ENCODE results near the gene IQSEC3. TPM values are rescaled to one million over a fixed set of nuclear protein-coding genes. Genes with fewer than 3 reads are reported as not detected.

Gene IQSEC3
- total RNA-seq, 2 experiments from 2014 or later = 2.0 to 2.2 TPM

DNA sequence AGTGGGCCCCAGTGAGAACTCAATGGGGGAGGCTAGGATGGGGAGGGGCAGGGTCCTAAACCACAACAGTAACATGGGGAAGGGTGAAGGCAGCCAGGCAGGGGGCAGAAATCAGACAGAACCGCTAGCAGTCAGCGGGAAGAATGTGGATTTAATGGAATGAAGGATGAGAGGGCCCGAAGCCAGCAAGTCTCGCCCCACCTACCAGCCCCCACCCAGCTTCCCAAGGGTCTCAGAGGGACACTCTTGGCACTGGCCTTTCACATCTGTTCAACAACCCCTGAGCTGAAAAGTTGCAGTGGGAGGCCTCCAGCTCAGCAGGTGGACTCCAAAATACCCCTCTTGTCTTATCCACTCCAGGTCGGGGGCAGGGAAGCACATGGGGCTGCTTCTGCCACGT is 153.9 kb downstream of the IQSEC3 start:
- H3K27ac Mint-ChIP-seq = no peak overlapping the region
- ATAC-seq (no peak), DNase-seq (no peak)
- H3K36me3 Mint-ChIP-seq = no peaks in the 10 kb centered on the region
- no peak overlapping the region for H3K4me3 Mint-ChIP-seq
- H3K9me3 Mint-ChIP-seq (ENCODE audit: low read depth) = no peaks in the 10 kb centered on the region
- H3K4me1 Mint-ChIP-seq = no peaks in the 10 kb centered on the region
- H3K27me3 Mint-ChIP-seq = peaks cover 4% of the 10 kb centered on the region
- CTCF ChIA-PET = interaction anchor here (0.9 to 1.7 kb wide), 6 partner anchors 8 to 96 kb away, joined by 3 to 5 read pairs (median 4); no protein-coding TSS in a partner anchor

DNA sequence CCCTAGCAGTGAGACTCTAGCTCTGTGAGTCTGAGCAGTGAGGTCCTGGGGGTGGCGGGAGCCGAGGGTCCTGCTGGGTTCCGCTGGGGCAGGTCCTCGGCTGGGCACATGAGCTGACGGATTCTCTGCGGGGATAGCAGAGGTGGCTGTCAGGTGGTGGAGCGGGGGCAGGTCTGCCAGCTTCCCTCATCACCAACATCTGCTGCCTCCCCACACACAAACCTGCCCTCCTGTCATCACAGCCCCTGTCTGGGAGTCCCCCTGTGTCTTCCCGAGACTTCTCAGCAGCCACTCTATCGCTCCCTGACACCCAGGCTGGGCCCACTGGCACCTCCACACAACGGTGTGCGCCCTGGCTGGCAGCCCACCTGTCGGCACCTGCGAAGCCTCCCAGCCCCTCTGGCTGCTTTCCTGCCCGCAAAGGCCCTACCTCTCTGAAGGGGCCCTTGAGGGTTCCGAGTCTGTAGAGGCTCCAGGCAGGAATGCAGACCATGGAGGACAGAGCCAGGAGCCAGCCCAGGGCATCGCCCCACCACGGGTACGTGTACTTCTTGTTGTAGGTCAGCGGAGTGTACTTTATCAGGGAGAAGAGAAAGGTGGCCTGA is 154.5 kb downstream of the IQSEC3 start:
- H3K27ac Mint-ChIP-seq = no peak overlapping the region
- no peak for DNase-seq
- no peaks in the 10 kb centered on the region for H3K9me3 Mint-ChIP-seq (ENCODE audit: low read depth)
- no peaks in the 10 kb centered on the region for H3K4me1 Mint-ChIP-seq
- CTCF ChIA-PET = interaction anchor here (1.5 kb wide), 1 partner anchor 70 kb away, joined by 3 read pairs; no protein-coding TSS in a partner anchor
- H3K27me3 Mint-ChIP-seq = peaks cover 4% of the 10 kb centered on the region
- no peak for ATAC-seq
- no peak overlapping the region for H3K4me3 Mint-ChIP-seq
- no peaks in the 10 kb centered on the region for H3K36me3 Mint-ChIP-seq

DNA sequence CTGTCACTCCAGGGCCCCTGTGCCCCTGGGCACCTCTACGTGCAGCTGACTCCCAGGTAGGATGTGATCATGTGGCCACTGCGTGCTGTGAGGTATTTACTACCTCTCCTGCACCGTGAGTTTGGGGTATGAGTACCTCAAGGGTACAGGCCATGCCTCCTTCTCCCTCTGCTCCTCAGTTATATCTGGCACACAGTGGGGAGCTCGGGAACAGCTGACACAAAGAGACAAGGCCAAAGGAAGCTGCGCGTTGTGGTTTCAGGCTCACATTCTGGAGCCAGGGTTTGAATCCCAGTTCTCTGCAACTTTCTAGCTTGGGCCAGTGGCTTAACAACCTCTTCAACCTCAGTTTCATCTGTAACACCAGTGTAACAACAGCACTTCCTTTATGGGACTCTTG is 155.2 kb downstream of the IQSEC3 start:
- Mint-ChIP-seq H3K27ac (no peak overlapping the region), H3K4me3 (no peak overlapping the region), H3K9me3 (ENCODE audit: low read depth) (no peaks in the 10 kb centered on the region), H3K27me3 (peaks cover 4% of the 10 kb centered on the region), H3K4me1 (no peaks in the 10 kb centered on the region), H3K36me3 (no peaks in the 10 kb centered on the region)
- DNase-seq (no peak), ATAC-seq (no peak)
- CTCF ChIA-PET = no interaction called here

DNA sequence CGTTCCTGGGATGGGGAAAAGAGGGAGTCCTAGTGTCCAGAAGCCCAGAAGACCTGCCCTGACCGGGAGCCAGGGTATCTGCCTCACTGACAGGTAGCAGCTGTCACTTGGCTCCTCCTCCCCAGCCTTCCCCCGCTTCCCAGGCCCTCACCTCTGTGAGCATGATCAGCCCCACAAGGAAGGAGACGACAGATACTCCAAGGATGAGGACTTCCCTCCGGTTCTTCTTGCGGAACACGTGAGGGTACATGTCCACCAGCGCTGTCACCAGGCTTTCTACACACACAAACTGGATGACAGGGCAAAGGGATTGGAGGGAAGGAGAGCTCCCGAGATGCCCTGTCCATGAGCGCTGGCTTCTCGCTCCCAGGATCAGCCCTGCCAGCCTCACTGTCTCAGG is 157.3 kb downstream of the IQSEC3 start:
- DNase-seq (no peak), ATAC-seq (no peak)
- Mint-ChIP-seq H3K4me1 (no peaks in the 10 kb centered on the region), H3K9me3 (ENCODE audit: low read depth) (no peaks in the 10 kb centered on the region), H3K36me3 (no peaks in the 10 kb centered on the region), H3K4me3 (no peak overlapping the region), H3K27ac (no peak overlapping the region), H3K27me3 (peaks cover 2% of the 10 kb centered on the region)
- CTCF ChIA-PET = no interaction called here

DNA sequence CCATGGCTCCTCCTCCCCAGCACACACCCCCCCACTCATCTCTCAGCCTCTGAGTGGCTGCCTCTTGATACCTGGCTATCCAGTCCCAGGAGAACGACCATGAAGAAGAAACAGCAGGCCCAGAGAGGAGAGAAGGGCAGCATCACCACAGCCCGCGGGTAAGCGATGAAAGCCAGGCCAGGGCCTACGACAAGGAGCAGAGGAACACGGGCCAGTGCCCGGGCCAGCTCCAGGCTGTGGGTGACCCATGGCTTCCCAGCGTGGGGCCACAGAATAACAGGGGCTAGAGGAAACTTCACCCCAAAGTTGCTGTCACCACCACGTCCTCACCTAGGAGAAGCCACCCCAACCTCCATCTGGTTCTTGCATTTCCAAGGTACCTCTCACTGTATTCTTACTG is 157.8 kb downstream of the IQSEC3 start:
- Mint-ChIP-seq H3K4me1 (no peaks in the 10 kb centered on the region), H3K36me3 (no peaks in the 10 kb centered on the region), H3K27me3 (peaks cover 2% of the 10 kb centered on the region), H3K9me3 (ENCODE audit: low read depth) (no peaks in the 10 kb centered on the region), H3K27ac (no peak overlapping the region), H3K4me3 (no peak overlapping the region)
- ATAC-seq (no peak), DNase-seq (no peak)
- CTCF ChIA-PET = no interaction called here

DNA sequence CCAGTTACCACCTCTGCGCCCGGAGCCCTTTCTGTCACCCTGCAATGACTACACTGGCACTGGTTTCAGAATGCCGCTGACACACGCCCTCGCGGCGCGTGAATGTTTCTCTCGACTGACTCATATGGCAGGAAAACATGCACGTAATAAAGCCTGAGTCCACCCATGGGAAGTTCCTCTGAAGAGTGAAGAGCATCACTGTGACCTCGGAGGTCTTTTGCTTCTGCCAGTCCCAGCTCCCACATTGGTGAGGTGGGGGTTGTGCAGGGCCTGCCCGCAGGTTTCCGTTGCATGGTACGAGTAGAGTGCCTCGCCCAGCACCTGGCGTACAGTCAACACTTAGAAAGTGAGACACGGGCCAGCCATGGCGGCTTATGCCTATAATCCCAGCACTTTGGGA is 158.4 kb downstream of the IQSEC3 start:
- ATAC-seq (no peak), DNase-seq (no peak)
- Mint-ChIP-seq H3K27ac (no peak overlapping the region), H3K9me3 (ENCODE audit: low read depth) (no peaks in the 10 kb centered on the region), H3K36me3 (no peaks in the 10 kb centered on the region), H3K27me3 (peaks cover 4% of the 10 kb centered on the region), H3K4me1 (no peaks in the 10 kb centered on the region), H3K4me3 (no peak overlapping the region)
- CTCF ChIA-PET = no interaction called here

DNA sequence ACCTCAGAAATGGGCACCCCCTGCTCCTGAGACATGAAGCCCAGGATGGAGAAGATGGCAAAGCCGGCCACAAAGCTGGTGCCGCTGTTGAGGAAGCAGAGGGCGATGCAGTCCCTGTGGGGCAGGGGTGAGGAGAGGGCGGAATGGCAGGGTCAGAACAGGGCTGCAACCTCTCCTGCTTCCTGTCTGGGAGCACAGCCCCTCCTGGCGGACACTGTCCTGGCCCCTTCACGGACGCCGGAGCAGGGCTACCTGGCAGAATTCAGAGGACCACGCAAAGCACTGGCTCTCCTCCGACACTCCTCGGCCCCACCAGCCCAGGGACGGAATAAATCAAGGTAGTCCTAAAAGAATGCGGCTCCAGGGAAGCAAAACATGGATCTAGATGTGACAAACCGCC is 159.8 kb downstream of the IQSEC3 start:
- peaks cover 9% of the 10 kb centered on the region for H3K27me3 Mint-ChIP-seq
- H3K4me3 Mint-ChIP-seq = no peak overlapping the region
- no peaks in the 10 kb centered on the region for H3K4me1 Mint-ChIP-seq
- CTCF ChIA-PET = no interaction called here
- no peaks in the 10 kb centered on the region for H3K36me3 Mint-ChIP-seq
- H3K9me3 Mint-ChIP-seq (ENCODE audit: low read depth) = no peaks in the 10 kb centered on the region
- no peak overlapping the region for H3K27ac Mint-ChIP-seq
- DNase-seq (no peak), ATAC-seq (no peak)

DNA sequence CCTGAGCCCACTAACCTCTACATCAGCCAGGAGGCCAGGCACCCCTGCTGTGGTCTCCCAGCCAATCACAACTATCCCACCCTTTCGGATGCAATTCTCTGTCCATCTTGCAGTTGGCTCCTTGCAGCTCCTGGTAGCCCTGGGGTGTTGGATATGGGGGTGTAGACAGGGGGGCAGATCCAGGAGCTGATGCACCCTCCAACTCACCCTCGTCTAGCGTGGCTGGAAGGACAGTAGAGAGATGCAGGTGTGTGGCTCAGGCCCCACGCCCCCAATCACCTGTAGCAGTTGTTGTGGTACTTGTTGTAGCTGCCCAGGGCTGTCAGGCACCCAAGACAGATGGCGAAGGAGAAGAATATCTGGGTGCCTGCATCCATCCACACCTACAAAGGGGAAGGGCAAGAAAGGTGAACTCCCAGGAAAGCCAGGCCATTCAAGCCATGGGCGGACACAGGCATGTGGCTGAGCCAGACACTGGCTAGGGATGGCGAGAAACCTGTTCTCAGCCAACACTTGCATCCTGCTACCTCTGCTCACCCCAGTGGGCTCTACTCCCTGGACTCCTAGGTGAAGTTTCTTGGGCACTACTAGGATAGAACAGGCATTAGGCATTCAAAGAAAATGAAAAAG is 160.8 kb downstream of the IQSEC3 start:
- ATAC-seq (no peak), DNase-seq (no peak)
- CTCF ChIA-PET = interaction anchor here (1.6 kb wide), 1 partner anchor 8 kb away, joined by 5 read pairs; no protein-coding TSS in a partner anchor
- Mint-ChIP-seq H3K27ac (no peak overlapping the region), H3K4me1 (no peaks in the 10 kb centered on the region), H3K27me3 (peaks cover 9% of the 10 kb centered on the region), H3K36me3 (no peaks in the 10 kb centered on the region), H3K4me3 (no peak overlapping the region), H3K9me3 (ENCODE audit: low read depth) (no peaks in the 10 kb centered on the region)

Other genes with a start within 250 kb of the IQSEC3 start
- gene SLC6A12, start 147.4 kb downstream of the IQSEC3 start, total RNA-seq = under 1 TPM in 1 of 2 experiments, not detected in 1; 0.33 TPM
- gene SLC6A13, start 196.1 kb downstream of the IQSEC3 start, total RNA-seq = under 1 TPM; 0.35 TPM

Measured in activated CD8-positive, alpha-beta memory T cell treated with anti-CD3 and anti-CD28 coated beads, Interleukin-2, amount 10 ng/mL, durations not matched to agents 7 days and 5 days (primary cell).